Placental pericyte (primary cell): ENCODE results near the gene CHIC2. TPM values are rescaled to one million over a fixed set of nuclear protein-coding genes. Genes with fewer than 3 reads are reported as not detected.

Source experiments
- small RNA-seq: library from RNA; depleted of rRNA; stranded (forward); fragments of <200 nt; gene quantifications from one replicate; pipeline ENCODE3, GENCODE V24; 2012; ENCODE audit warnings: low replicate concordance
- total RNA-seq: library from RNA; depleted of rRNA; stranded (reverse); fragments of >200 nt; gene quantifications from 2 replicates; pipeline ENCODE4 v1.2.3, GENCODE V29; 2012

Gene CHIC2
- 70.0 and 89.0 TPM in 2 replicates for total RNA-seq

DNA sequence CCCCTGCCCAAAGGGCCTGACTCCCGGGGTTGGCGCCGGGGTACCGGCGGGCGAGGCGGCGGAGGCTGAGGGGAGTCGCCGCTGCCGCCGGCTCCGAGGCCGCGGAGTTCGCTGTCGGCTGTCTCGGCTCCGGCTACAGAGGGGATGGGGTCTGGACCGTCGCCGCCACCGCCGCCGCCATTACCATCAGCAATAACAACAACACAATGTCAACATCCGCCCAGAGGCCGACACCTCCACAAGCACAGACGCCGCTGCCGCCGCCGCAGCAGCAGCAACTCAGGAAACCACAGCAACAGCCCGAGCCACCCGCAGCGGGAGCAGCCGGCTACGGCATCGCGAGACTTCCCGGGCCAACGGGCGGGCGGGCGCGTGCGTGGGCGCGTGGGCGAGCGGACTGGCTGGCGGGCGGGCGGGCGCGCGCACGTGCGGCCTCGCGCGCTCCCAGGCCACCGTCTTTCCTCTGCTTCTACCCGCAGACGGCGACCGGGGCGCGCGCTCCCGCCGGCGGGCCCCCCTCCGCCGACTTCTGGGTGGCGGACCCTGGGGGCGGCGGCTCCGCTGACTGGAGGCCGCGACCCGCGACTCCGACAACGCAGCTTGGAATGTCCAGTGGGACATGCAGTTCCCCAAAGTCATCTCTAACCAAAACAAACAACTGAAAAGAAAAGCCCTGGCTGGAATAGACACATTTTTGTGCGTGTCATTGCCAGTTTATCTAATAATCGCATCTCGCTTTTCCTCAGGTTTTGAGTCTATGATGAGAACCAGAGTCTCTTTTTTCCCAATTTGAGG, at the start of gene CHIC2:
Gene CHIC2 (minus strand): TSS at position 289 of the 795 bp plus-strand sequence. CDS start 305 bp downstream, outside the sequence.

DNA sequence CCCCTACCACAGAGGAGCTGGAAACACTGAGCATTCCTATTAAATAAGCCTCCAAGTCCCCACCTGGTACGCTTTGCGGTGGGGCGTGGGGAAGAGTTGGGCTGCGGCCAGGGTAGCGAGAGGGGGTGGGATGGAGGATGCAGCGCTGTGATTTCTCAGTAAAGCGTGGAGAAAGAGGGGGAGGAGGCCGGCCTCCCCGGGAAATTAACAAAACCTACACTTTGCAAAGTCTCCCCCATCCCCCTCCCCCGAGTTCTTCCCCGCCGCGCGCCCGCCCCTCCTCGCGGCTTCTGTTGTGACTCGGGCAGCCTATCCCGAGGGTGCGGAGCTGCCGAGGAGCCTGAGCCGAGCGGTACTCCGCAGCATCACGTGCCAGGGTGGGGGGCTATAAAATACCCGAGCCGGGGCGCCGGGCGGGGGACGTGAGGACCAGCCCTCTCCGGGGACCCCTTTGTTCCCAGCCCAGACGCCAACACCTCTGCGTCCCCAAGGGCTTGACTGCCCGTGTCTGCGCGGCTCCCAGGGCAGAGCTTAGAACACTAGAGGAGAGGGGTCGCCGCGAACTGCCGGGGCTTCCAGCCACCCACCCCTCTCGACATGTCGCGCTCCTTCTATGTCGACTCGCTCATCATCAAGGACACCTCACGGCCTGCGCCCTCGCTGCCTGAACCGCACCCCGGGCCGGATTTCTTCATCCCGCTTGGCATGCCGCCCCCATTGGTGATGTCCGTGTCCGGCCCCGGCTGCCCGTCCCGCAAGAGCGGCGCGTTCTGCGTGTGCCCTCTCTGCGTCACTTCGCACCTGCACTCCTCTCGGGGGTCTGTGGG, 35.6 kb upstream of the CHIC2 start, which contains the start of gene GSX2:
Gene GSX2 (plus strand): TSS at position 416 of the 827 bp plus-strand sequence. CDS start 182 bp downstream, at position 598.

Small RNA genes within 50 kb of the gene (small RNA-seq; reads per million reads assigned to genes)
- 0.10 reads per million for gene AC110792.1
- gene AC110792.3: not detected

Other genes with a start within 250 kb of the CHIC2 start
- not detected in 2 replicates for gene GSX2, start 35.6 kb upstream of the CHIC2 start, total RNA-seq
- 178 and 283 TPM in 2 replicates for gene PDGFRA, start 164.7 kb upstream of the CHIC2 start, total RNA-seq